K562 (cell line): ENCODE data around the gene SOS1. TPM values are rescaled to one million over a fixed set of nuclear protein-coding genes. Genes with fewer than 3 reads are reported as not detected.

ENCODE experiments used
- ASH1L ChIP-seq: fragments of 450-650 bp; IDR thresholded peaks from 2 replicates; pipeline ENCODE4 v1.6.1; 2018; ENCODE audit warnings: borderline replicate concordance, mild to moderate bottlenecking, low read depth; ENCODE audit not compliant: partially characterized antibody
- DPF2 ChIP-seq: fragments of 450-650 bp; IDR thresholded peaks from 2 replicates; pipeline ENCODE4 v1.6.1; 2016
- ETV1 ChIP-seq: fragments of 450-650 bp; conservative IDR thresholded peaks from 2 replicates; pipeline ENCODE4 v1.6.1; 2016; ENCODE audit warnings: missing genetic modification characterization, control low read depth, low read depth, missing compliant biosample characterization
- FOXA3 ChIP-seq, 2 experiments: fragments of 450-650 bp in 1 of 2; sonication (generic) in 1 of 2; formaldehyde crosslinking; IDR thresholded peaks in 1 of 2; conservative IDR thresholded peaks in 1 of 2; 2 replicates each; pipeline versions ENCODE4 v1.4.0 to v1.8.0; 2020 to 2022; ENCODE audit warnings: mild to moderate bottlenecking in 2 of 2, missing genetic modification reagents in 1 of 2
- FOXK1 ChIP-seq: sonication (generic); formaldehyde crosslinking; IDR thresholded peaks from 2 replicates; pipeline ENCODE4 v1.8.0; 2022; ENCODE audit warnings: missing genetic modification reagents, mild to moderate bottlenecking, borderline replicate concordance
- MYBL2 ChIP-seq, 2 experiments: fragments of 450-650 bp in 1 of 2; sonication (generic) in 1 of 2; formaldehyde crosslinking in 1 of 2; IDR thresholded peaks; 2 replicates each; pipeline versions ENCODE4 v1.6.1 to v1.8.1; 2017 to 2022; ENCODE audit warnings: borderline replicate concordance in 1 of 2, inconsistent platforms in 1 of 2, low read depth in 1 of 2, mild to moderate bottlenecking in 1 of 2, missing genetic modification reagents in 1 of 2, moderate library complexity in 1 of 2
- NFXL1 ChIP-seq: fragments of 450-650 bp; formaldehyde crosslinking; IDR thresholded peaks from 2 replicates; pipeline ENCODE4 v1.4.0; 2021; ENCODE audit warnings: mild to moderate bottlenecking
- POLR2H ChIP-seq: IDR thresholded peaks from 2 replicates; pipeline ENCODE4 v1.6.1; 2016; ENCODE audit warnings: missing genetic modification characterization, low read depth, mild to moderate bottlenecking, control low read depth, missing compliant biosample characterization, moderate library complexity
- RBM25 ChIP-seq: fragments of 200-400 bp; formaldehyde crosslinking; IDR thresholded peaks from 2 replicates; pipeline ENCODE4 v1.6.1; 2018; ENCODE audit warnings: low read length, low read depth, moderate library complexity; ENCODE audit not compliant: severe bottlenecking
- RBM39 ChIP-seq: fragments of 200-400 bp; formaldehyde crosslinking; optimal IDR thresholded peaks from 2 replicates; pipeline ENCODE3; 2018; ENCODE audit warnings: low read depth, low read length
- RFX7 ChIP-seq: fragments of 250-450 bp; sonication (Bioruptor Pico); IDR thresholded peaks from 2 replicates; pipeline ENCODE4 v1.5.1; 2021; ENCODE audit warnings: mild to moderate bottlenecking
- SMAD1 ChIP-seq: fragments of 150-350 bp; IDR thresholded peaks from 2 replicates; pipeline ENCODE4 v1.6.1; 2014; ENCODE audit warnings: low read length, low read depth; ENCODE audit not compliant: partially characterized antibody
- TARDBP ChIP-seq: fragments of 450-650 bp; IDR thresholded peaks from 2 replicates; pipeline ENCODE4 v1.6.1; 2016
- TEAD4 ChIP-seq, 2 experiments: sonication (generic) in 1 of 2; formaldehyde crosslinking in 1 of 2; IDR thresholded peaks; 2 replicates each; pipeline versions ENCODE4 v1.6.1 to v1.8.0; 2012 to 2022; ENCODE audit warnings: borderline replicate concordance in 1 of 2, inconsistent platforms in 1 of 2, low read length in 1 of 2, mild to moderate bottlenecking in 1 of 2, missing genetic modification reagents in 1 of 2
- ZC3H4 ChIP-seq: sonication (generic); formaldehyde crosslinking; IDR thresholded peaks from 2 replicates; pipeline ENCODE4 v1.9.0; 2021; ENCODE audit warnings: missing genetic modification reagents, borderline replicate concordance
- ZNF436 ChIP-seq: fragments of 250-450, 450-650 bp; sonication (Bioruptor Pico); formaldehyde crosslinking; IDR thresholded peaks from 2 replicates; pipeline ENCODE4 v1.7.0; 2020; ENCODE audit warnings: mild to moderate bottlenecking
- ZNF766 ChIP-seq: fragments of 200-800 bp; sonication (Bioruptor generic); conservative IDR thresholded peaks from 2 replicates; pipeline ENCODE4 v1.6.1; 2016; ENCODE audit warnings: missing genetic modification characterization, missing compliant biosample characterization
- polyA plus RNA-seq, 8 experiments: library from polyadenylated mRNA; depleted of rRNA in 4 of 8; stranded (reverse) in 5 of 8; unstranded in 3 of 8; fragments of >200 nt; fragmentation: Nextera tagmentation in 2 of 8; fragmentation: Illumina TruSeq in 1 of 8; extraction: Ambion mirVana in 2 of 8; extraction: Trizol in 1 of 8; gene quantifications; 2 replicates each; pipeline versions ENCODE4 v1.2.1 to v1.2.3, GENCODE V29; 2011 to 2014; ENCODE audit warnings: inconsistent platforms in 1 of 8, missing spikeins in 1 of 8
- total RNA-seq, 7 experiments: library from RNA; depleted of rRNA in 6 of 7; stranded (reverse); fragments of >200 nt in 6 of 7; fragmentation: Illumina TruSeq in 2 of 7; extraction: Trizol in 2 of 7; gene quantifications; 2 replicates each; pipeline versions ENCODE4 v1.2.1 to v1.2.3, GENCODE V29; 2011 to 2021; ENCODE audit warnings: low replicate concordance in 1 of 7
- TF ChIP-seq, protein P1 (sequence below): IDR thresholded peaks from 3 replicates; pipeline ENCODE4 v1.6.1; 2011; ENCODE audit warnings: borderline replicate concordance, mild to moderate bottlenecking; ENCODE audit not compliant: insufficient read length, insufficient read depth
- TF ChIP-seq, protein P2 (sequence below): fragments of 450-650 bp; IDR thresholded peaks from 2 replicates; pipeline ENCODE4 v1.6.1; 2017; ENCODE audit warnings: antibody characterized with exemption, mild to moderate bottlenecking
- TF ChIP-seq, protein P3 (sequence below): fragments of 450-650 bp; formaldehyde crosslinking; IDR thresholded peaks from 2 replicates; pipeline ENCODE4 v1.4.0; 2022; ENCODE audit warnings: mild to moderate bottlenecking, moderate library complexity

The SOS1 gene
- total and polyA plus RNA-seq, 9 of the 15 experiments (the other 6 are each of a cell fraction or from before 2014, with no cell fraction given): 2.5 to 27.1 (median 16.3) TPM

DNA sequence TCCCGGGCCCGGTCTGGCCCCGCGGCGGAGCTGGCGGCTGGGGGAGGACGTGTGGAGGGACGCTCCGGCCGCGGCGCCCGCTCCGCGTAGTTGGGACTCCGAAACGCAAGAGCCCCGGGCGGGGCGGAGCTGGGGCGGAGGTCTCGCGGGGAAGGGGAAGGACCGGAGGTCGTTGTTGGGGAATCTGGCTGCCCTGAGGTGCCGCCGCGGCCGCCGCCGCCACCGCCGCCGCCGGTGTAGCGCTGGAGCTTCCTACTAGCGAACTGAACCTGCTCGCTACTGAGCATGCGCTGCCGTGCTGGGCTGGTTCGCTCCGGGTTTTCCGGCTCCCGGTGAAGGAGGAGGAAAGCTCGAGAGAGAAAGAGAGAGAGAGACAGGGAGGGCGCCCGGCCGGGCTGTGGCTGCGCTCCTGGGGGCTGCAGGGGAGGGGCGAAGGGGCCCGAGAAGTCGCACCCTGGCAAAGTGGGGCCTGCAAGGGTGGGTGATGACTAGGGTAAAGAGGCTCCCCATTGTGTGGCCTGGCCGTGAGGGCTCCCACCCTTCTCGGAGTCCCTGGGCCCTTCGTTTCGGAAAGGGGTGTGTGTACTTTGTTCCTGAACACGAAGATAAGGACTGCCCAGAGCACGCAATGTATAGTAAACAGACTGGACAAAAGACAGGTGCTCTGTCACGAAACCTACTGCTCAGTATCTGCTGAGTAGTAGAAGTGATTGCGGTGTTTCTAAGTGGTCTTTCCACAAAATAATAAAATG is at the start of gene SOS1 (continued):
- no peak for TF ChIP-seq TEAD4 (IDR thresholded peaks at IDR 0.05; ENCODE audit: low read length)
- TF ChIP-seq TEAD4 (CRISPR knock-in tag; IDR thresholded peaks at IDR 0.05; ENCODE audit: borderline replicate concordance): no peak
- no peak for TF ChIP-seq NFXL1
- TF ChIP-seq ZNF766: no peak
- TF ChIP-seq FOXA3 (CRISPR knock-in tag; conservative IDR thresholded peaks at IDR 0.05 in 1 of 2, IDR thresholded peaks at IDR 0.05 in 1 of 2): peak; percentile 25 to 48; a peak in 2 of 4 replicates
- TF ChIP-seq RFX7 (CRISPR knock-in tag): no peak
- TF ChIP-seq MYBL2 (IDR thresholded peaks at IDR 0.05; ENCODE audit: low read depth): no peak
- TF ChIP-seq MYBL2 (CRISPR knock-in tag; IDR thresholded peaks at IDR 0.05; ENCODE audit: borderline replicate concordance): no peak
- TF ChIP-seq, protein P1, sequence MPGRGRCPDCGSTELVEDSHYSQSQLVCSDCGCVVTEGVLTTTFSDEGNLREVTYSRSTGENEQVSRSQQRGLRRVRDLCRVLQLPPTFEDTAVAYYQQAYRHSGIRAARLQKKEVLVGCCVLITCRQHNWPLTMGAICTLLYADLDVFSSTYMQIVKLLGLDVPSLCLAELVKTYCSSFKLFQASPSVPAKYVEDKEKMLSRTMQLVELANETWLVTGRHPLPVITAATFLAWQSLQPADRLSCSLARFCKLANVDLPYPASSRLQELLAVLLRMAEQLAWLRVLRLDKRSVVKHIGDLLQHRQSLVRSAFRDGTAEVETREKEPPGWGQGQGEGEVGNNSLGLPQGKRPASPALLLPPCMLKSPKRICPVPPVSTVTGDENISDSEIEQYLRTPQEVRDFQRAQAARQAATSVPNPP: no peak
- no peak for TF ChIP-seq ZC3H4 (CRISPR knock-in tag)
- no peak for TF ChIP-seq RBM39
- peak; percentile 58 for TF ChIP-seq ETV1
- TF ChIP-seq ASH1L: no peak
- TF ChIP-seq POLR2H: peak; percentile 76
- peak; percentile 31 for TF ChIP-seq SMAD1
- TF ChIP-seq TARDBP: no peak
- 0 out of 2 replicates have a peak, but pooled peaks have one; percentile 46 for TF ChIP-seq FOXK1 (CRISPR knock-in tag)
- TF ChIP-seq, protein P2, sequence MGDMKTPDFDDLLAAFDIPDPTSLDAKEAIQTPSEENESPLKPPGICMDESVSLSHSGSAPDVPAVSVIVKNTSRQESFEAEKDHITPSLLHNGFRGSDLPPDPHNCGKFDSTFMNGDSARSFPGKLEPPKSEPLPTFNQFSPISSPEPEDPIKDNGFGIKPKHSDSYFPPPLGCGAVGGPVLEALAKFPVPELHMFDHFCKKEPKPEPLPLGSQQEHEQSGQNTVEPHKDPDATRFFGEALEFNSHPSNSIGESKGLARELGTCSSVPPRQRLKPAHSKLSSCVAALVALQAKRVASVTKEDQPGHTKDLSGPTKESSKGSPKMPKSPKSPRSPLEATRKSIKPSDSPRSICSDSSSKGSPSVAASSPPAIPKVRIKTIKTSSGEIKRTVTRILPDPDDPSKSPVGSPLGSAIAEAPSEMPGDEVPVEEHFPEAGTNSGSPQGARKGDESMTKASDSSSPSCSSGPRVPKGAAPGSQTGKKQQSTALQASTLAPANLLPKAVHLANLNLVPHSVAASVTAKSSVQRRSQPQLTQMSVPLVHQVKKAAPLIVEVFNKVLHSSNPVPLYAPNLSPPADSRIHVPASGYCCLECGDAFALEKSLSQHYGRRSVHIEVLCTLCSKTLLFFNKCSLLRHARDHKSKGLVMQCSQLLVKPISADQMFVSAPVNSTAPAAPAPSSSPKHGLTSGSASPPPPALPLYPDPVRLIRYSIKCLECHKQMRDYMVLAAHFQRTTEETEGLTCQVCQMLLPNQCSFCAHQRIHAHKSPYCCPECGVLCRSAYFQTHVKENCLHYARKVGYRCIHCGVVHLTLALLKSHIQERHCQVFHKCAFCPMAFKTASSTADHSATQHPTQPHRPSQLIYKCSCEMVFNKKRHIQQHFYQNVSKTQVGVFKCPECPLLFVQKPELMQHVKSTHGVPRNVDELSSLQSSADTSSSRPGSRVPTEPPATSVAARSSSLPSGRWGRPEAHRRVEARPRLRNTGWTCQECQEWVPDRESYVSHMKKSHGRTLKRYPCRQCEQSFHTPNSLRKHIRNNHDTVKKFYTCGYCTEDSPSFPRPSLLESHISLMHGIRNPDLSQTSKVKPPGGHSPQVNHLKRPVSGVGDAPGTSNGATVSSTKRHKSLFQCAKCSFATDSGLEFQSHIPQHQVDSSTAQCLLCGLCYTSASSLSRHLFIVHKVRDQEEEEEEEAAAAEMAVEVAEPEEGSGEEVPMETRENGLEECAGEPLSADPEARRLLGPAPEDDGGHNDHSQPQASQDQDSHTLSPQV: no peak
- TF ChIP-seq, protein P3, sequence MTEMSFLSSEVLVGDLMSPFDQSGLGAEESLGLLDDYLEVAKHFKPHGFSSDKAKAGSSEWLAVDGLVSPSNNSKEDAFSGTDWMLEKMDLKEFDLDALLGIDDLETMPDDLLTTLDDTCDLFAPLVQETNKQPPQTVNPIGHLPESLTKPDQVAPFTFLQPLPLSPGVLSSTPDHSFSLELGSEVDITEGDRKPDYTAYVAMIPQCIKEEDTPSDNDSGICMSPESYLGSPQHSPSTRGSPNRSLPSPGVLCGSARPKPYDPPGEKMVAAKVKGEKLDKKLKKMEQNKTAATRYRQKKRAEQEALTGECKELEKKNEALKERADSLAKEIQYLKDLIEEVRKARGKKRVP: no peak; the same call in 1 of the 2 replicates
- TF ChIP-seq ZNF436 (CRISPR knock-in tag): no peak
- TF ChIP-seq RBM25: no peak
- peak; percentile 84 for TF ChIP-seq DPF2
